GM12892 (cell line): Measurements from ENCODE around the gene ZNF860.

Source experiments
- POLR2A ChIP-seq: IDR thresholded peaks from 2 replicates; pipeline ENCODE4 v1.6.1; 2011; ENCODE audit warnings: low read depth, low read length, control low read depth
- TAF1 ChIP-seq: IDR thresholded peaks from 2 replicates; pipeline ENCODE4 v1.6.1; 2011; ENCODE audit warnings: low read depth, mild to moderate bottlenecking, control low read depth, low read length, borderline replicate concordance

DNA sequence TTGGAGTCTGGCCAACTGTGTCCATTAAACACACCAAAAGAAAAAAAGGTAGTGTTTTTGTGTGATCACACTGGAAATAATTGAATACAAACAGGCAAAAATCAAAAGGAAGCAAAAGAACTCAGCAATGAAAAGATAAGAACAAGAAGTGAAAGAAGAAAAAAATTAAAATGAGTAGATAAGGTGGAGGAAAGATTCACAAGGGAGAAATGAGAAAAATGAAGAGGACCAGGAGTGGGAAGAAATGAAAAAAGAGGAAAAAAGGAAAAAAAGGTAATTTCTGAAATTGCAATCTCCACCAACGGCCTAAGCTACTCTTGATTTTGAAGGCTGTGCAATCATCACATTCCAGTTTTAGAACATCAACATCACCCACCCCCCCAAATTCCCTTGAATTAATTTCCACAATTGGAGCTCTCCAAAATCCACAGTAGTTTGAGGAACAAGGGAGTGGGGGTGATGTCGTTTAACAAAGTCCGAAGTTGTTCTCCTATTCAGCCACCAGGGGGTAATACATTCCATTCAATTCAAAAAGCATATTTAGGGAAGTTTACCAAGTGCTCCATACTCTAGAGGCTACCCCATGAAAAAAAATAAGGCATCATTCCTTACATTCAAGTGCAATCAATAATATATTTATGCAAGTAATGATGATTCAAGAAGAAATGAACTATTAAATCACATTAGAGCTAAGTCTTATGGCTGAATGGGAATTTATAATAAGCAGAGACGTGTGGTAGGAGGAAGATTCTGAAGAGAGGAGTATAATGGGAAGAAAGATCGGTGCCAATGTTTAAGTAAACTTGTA is 37.4 kb downstream of the ZNF860 start:
- TF ChIP-seq POLR2A (no peak), TAF1 (no peak)
